HEK293 (cell line): ENCODE measurements around the gene NECAB3.
A peak's percentile ranks its signal among the peaks of the same experiment; 100 is the strongest.
"Not testable (repeated sequence)": the region's sequence is repeated elsewhere in the genome, so short reads cannot be mapped to it uniquely, and the experiment has no call there.

Source experiments
- CTCF ChIA-PET: fragments of 350-600 bp; formaldehyde crosslinking; extraction: SDS; loops from one replicate; lab custom pipeline; 2021; ENCODE audit warnings: antibody characterized with exemption; lab: Yijun Ruan, JAX
- POLR2A ChIA-PET: fragments of 300-600 bp; formaldehyde crosslinking; extraction: SDS; loops from one replicate; lab custom pipeline; 2020; ENCODE audit warnings: antibody characterized with exemption, inconsistent platforms; lab: Yijun Ruan, JAX
- H3K27ac ChIP-seq: fragments of 200-500 bp; sonication (Bioruptor generic); 2 replicates; pipeline ENCODE4 v1.5.1; 2014; ENCODE audit warnings: low read depth, low read length, control low read depth, inconsistent platforms; ENCODE audit errors: extremely low read depth
- H3K36me3 ChIP-seq, 2 experiments: fragments of 200-500 bp in 1 of 2; sonication (Bioruptor generic) in 1 of 2; 1 replicate in 1 of 2; 2 replicates in 1 of 2; pipeline ENCODE4 v1.5.1; 2014 to 2017; ENCODE audit warnings: inconsistent platforms in 2 of 2, low read length in 2 of 2; ENCODE audit not compliant: control insufficient read depth in 2 of 2, insufficient read depth in 1 of 2
- H3K4me1 ChIP-seq: fragments of 200-500 bp; sonication (Bioruptor generic); 2 replicates; pipeline ENCODE4 v1.5.1; 2014; ENCODE audit warnings: mild to moderate bottlenecking, low read length, inconsistent platforms; ENCODE audit not compliant: control insufficient read depth, insufficient read depth
- H3K4me3 ChIP-seq: 2 replicates; pipeline ENCODE4 v1.5.1; 2011; ENCODE audit warnings: low read depth, mild to moderate bottlenecking, control low read depth, low read length, moderate library complexity
- H3K9me3 ChIP-seq: fragments of 200-500 bp; sonication (Bioruptor generic); 2 replicates; pipeline ENCODE4 v1.5.1; 2014; ENCODE audit warnings: low read depth, low read length, inconsistent platforms; ENCODE audit not compliant: control insufficient read depth, insufficient read depth
- HOXC10 ChIP-seq: sonication (generic); formaldehyde crosslinking; IDR thresholded peaks from 2 replicates; pipeline ENCODE4 v1.8.1; 2023; ENCODE audit warnings: mild to moderate bottlenecking, missing genetic modification reagents
- KLF9 ChIP-seq: fragments of 450-650 bp; formaldehyde crosslinking; IDR thresholded peaks from 2 replicates; pipeline ENCODE4 v1.5.1; 2016; ENCODE audit warnings: missing biosample characterization, missing genetic modification characterization, low read depth
- PRDM1 ChIP-seq: fragments of 450-650 bp; formaldehyde crosslinking; IDR thresholded peaks from 2 replicates; pipeline ENCODE4; 2016; ENCODE audit warnings: missing biosample characterization, missing genetic modification characterization
- SCRT2 ChIP-seq: fragments of 450-650 bp; formaldehyde crosslinking; IDR thresholded peaks from 2 replicates; pipeline ENCODE4 v1.5.1; 2016; ENCODE audit warnings: missing biosample characterization, missing genetic modification characterization
- ZNF155 ChIP-seq: fragments of 450-650 bp; formaldehyde crosslinking; IDR thresholded peaks from 2 replicates; pipeline ENCODE4 v1.5.1; 2016; ENCODE audit warnings: missing biosample characterization, missing genetic modification characterization
- ZNF157 ChIP-seq: fragments of 450-650 bp; formaldehyde crosslinking; IDR thresholded peaks from 2 replicates; pipeline ENCODE4 v1.5.1; 2016; ENCODE audit warnings: missing biosample characterization, missing genetic modification characterization
- ZNF19 ChIP-seq: fragments of 450-650 bp; formaldehyde crosslinking; IDR thresholded peaks from 2 replicates; pipeline ENCODE4; 2016; ENCODE audit warnings: missing biosample characterization, missing genetic modification characterization, low read depth
- ZNF266 ChIP-seq: fragments of 450-650 bp; formaldehyde crosslinking; IDR thresholded peaks from 2 replicates; pipeline ENCODE4 v1.5.1; 2016; ENCODE audit warnings: missing biosample characterization, missing genetic modification characterization, low read depth
- ZNF423 ChIP-seq: fragments of 450-650 bp; formaldehyde crosslinking; IDR thresholded peaks from 2 replicates; pipeline ENCODE4 v1.5.1; 2016; ENCODE audit warnings: missing biosample characterization, missing genetic modification characterization
- ZNF510 ChIP-seq: fragments of 450-650 bp; formaldehyde crosslinking; IDR thresholded peaks from 2 replicates; pipeline ENCODE4 v1.5.1; 2018; ENCODE audit warnings: mild to moderate bottlenecking, missing genetic modification characterization, missing biosample characterization; ENCODE audit not compliant: insufficient replicate concordance
- ZNF560 ChIP-seq: fragments of 450-650 bp; formaldehyde crosslinking; IDR thresholded peaks from 2 replicates; pipeline ENCODE4 v1.5.1; 2017; ENCODE audit warnings: missing biosample characterization, missing genetic modification characterization, borderline replicate concordance
- ZNF561 ChIP-seq: fragments of 450-650 bp; IDR thresholded peaks from 2 replicates; pipeline ENCODE4 v1.5.1; 2018; ENCODE audit warnings: missing biosample characterization, missing genetic modification characterization, borderline replicate concordance
- ZNF660 ChIP-seq: fragments of 450-650 bp; IDR thresholded peaks from 2 replicates; pipeline ENCODE4 v1.5.1; 2018; ENCODE audit warnings: missing biosample characterization, mild to moderate bottlenecking, missing genetic modification characterization
- ZNF677 ChIP-seq: fragments of 450-650 bp; IDR thresholded peaks from 2 replicates; pipeline ENCODE4 v1.5.0; 2018; ENCODE audit warnings: missing biosample characterization, mild to moderate bottlenecking, missing genetic modification characterization, moderate library complexity
- ZSCAN30 ChIP-seq: fragments of 450-650 bp; IDR thresholded peaks from 2 replicates; pipeline ENCODE4 v1.5.1; 2018; ENCODE audit warnings: missing biosample characterization, mild to moderate bottlenecking, missing genetic modification characterization, moderate library complexity
- ZXDB ChIP-seq: fragments of 450-650 bp; formaldehyde crosslinking; IDR thresholded peaks from 2 replicates; pipeline ENCODE4 v1.5.1; 2016; ENCODE audit warnings: missing biosample characterization, missing genetic modification characterization
- TF ChIP-seq, protein P1 (sequence below): IDR thresholded peaks from 2 replicates; pipeline ENCODE4 v1.6.1; 2011; ENCODE audit warnings: mild to moderate bottlenecking, low read depth, low read length, borderline replicate concordance
- TF ChIP-seq, protein P2 (sequence below): fragments of 450-650 bp; formaldehyde crosslinking; IDR thresholded peaks from 2 replicates; pipeline ENCODE4 v1.5.1; 2016; ENCODE audit warnings: missing biosample characterization, missing genetic modification characterization

NECAB3 gene

DNA sequence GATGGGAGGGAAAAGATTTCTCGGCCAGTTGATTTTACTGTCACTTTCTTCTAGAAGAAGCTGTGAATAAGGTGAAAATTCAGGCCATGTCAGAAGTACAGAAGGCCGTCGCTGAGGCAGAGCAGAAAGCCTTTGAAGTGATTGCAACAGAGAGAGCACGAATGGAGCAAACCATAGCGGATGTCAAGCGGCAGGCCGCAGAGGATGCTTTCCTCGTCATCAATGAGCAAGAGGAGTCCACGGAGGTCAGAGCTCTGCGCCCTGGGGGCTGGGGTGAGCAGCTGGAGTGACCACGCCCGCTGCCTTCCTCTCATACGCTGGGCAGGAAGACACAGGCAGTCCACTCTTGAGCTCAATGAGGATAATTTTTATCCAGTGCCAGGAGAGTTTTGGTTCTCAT is 33.9 kb downstream of the NECAB3 start (continued):
- TF ChIP-seq ZNF19 (tag by site-specific recombination) (no peak), ZNF423 (tag by site-specific recombination) (no peak), ZNF510 (tag by site-specific recombination) (no peak), ZNF677 (tag by site-specific recombination) (no peak), ZNF660 (tag by site-specific recombination) (no peak), ZXDB (tag by site-specific recombination) (no peak), ZNF157 (no peak)
- TF ChIP-seq, protein P1, sequence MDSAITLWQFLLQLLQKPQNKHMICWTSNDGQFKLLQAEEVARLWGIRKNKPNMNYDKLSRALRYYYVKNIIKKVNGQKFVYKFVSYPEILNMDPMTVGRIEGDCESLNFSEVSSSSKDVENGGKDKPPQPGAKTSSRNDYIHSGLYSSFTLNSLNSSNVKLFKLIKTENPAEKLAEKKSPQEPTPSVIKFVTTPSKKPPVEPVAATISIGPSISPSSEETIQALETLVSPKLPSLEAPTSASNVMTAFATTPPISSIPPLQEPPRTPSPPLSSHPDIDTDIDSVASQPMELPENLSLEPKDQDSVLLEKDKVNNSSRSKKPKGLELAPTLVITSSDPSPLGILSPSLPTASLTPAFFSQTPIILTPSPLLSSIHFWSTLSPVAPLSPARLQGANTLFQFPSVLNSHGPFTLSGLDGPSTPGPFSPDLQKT, result no peak
- TF ChIP-seq, protein P2, sequence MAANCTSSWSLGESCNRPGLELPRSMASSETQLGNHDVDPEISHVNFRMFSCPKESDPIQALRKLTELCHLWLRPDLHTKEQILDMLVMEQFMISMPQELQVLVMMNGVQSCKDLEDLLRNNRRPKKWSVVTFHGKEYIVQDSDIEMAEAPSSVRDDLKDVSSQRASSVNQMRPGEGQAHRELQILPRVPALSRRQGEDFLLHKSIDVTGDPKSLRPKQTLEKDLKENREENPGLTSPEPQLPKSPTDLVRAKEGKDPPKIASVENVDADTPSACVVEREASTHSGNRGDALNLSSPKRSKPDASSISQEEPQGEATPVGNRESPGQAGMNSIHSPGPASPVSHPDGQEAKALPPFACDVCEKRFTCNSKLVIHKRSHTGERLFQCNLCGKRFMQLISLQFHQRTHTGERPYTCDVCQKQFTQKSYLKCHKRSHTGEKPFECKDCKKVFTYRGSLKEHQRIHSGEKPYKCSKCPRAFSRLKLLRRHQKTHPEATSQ (tag by site-specific recombination), result no peak
- TF ChIP-seq, all 188 proteins: peak for 0

DNA sequence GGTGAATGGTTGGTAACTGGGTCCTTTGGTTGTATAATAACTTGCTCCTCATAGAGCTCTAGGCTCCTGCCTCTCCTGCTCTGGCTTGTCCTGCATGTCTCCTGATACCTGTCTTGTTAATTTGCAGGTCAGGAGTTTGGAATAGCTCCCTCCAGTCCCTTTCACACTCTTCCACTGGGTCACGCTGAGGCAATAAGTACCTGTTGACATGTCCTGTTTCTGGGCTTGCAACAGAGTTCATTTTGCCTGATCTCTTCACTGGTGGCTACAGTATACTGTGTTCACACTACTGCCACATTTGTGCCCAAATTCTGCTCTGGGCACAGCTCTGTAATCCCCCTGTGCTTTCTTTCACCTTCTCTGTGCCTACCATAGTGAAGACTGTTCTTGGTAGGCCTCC is 37.5 kb downstream of the NECAB3 start:
- POLR2A ChIA-PET, result no interaction called here
- CTCF ChIA-PET, result no interaction called here
- Histone ChIP-seq H3K4me1 (no peaks in the 10 kb centered on the region), H3K36me3 (peaks cover 7 to 50% of the 10 kb centered on the region in 2 experiments; a peak in 2 of 3 replicates), H3K4me3 (no peak overlapping the region), H3K9me3 (no peaks in the 10 kb centered on the region), H3K27ac (no peak overlapping the region)
- TF ChIP-seq PRDM1 (tag by site-specific recombination) (0 out of 2 replicates have a peak, but pooled peaks have one; percentile 18), SCRT2 (tag by site-specific recombination) (peak; percentile 84), ZNF266 (tag by site-specific recombination) (no peak)

DNA sequence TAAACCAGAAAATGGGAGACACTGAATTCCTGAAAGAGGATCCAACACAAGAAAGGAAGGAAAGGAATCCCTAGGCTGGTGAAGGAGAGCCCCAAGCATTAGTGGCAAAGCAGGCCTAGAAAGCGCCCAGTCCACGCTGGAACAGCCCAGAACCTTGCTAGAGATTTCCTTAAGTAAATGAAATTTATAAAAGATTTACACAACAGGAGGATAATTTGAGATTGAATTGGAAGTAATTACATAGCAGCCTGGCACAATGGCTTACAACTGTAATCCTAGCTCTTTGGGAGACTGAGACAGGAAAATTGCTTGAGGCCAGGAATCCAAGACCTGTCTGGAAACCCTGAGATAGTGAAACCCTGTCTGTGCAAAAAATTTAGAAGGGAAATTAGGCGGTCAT is 38.9 kb downstream of the NECAB3 start:
- Histone ChIP-seq H3K9me3 (no peaks in the 10 kb centered on the region), H3K4me3 (no peak overlapping the region), H3K27ac (no peak overlapping the region), H3K4me1 (no peaks in the 10 kb centered on the region), H3K36me3 (peaks cover 3 to 50% of the 10 kb centered on the region in 2 experiments; a peak in 2 of 3 replicates)
- TF ChIP-seq ZNF561 (tag by site-specific recombination) (no peak), ZNF155 (tag by site-specific recombination) (no peak), ZSCAN30 (tag by site-specific recombination) (no peak), HOXC10 (CRISPR knock-in tag) (no peak), ZNF560 (tag by site-specific recombination) (no peak), KLF9 (tag by site-specific recombination) (no peak)
- POLR2A ChIA-PET, result no interaction called here
- CTCF ChIA-PET, result no interaction called here

DNA sequence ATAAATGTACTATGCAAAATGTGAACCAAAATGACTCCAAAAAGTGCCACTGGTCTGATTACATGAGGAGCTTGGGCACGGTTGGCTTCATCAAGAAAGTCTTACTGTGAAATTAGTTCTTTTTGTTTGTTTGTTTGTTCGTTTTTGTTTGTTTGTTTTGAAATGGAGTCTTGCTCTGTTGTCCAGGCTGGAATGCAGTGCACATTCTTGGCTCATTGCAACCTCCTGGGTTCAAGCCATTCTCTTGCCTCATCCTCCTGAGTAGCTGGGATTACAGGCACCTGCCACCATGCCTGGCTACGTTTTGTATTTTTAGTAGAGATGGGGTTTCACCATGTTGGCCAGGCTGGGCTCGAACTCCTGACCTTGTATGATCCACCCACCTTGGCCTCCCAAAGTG is 42.3 kb downstream of the NECAB3 start:
- H3K9me3 ChIP-seq, POLR2A ChIA-PET, H3K4me3 ChIP-seq, H3K27ac ChIP-seq, H3K4me1 ChIP-seq: not testable (repeated sequence)
- CTCF ChIA-PET, result interaction anchor here (1.1 to 1.3 kb wide), 2 partner anchors 27 to 174 kb away, joined by 3 to 5 read pairs; no protein-coding TSS in a partner anchor
- peaks cover 11 to 56% of the 10 kb centered on the region in 2 experiments; a peak in 2 of 3 replicates for H3K36me3 ChIP-seq
